Limb (tissue), 2 donors: ENCODE measurements around the gene TLL2.
"Not testable (repeated sequence)": the region's sequence is repeated elsewhere in the genome, so short reads cannot be mapped to it uniquely, and the experiment has no call there.

ENCODE experiments used
- DNase-seq, 2 donors: peaks; one replicate each; pipeline ENCODE4 v3.0.0-alpha.2; 2016; ENCODE audit errors: extremely low spot score in 2 of 2

Gene TLL2

DNA sequence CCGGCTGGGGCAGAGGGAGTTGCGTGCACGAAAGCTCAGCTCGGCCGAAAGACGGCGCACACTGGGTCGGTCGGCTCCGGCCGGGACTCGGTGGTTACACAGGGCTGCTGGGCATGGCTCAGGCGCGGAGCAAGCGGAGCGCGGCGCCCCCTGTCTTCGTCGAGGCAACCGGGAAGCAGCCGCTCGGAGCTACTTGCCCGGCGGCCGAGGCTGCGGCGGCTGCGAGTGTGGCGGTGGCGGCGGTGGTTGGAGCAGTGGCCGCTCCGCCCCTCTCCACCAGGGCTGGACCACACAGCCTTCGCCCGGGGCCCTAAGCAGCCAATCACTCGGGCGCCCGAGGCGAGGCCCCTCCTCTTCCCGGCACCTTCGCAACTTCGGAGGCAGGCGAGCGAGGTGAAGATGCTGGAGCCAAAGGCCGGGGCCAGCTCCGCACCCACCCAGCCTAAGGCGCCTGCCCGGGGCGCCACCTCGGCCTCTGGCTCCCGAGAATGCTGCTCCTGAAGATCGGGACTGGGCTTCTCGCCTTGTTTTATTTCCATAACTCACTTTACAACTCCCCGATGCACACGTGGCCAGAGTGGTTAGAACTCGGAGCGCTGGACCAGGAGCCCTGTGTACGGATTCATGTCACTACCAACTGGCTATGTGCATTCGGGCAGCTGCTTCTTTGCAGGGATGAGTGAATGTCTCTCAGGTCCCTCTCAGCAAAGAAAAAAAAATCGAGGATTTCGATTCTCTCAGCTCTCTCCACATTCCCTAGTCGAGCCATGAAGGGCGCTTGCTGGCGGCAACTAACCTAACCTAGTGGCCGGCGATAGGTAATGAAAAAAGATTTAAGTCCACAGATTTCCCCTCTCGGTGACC lies at the start of gene TLL2:
Gene TLL2, minus strand, starts transcription at position 229 of the 864 bp plus-strand sequence. CDS start 241 bp downstream, outside the sequence.
- DNase-seq, result peak; percentile 64 to 90

DNA sequence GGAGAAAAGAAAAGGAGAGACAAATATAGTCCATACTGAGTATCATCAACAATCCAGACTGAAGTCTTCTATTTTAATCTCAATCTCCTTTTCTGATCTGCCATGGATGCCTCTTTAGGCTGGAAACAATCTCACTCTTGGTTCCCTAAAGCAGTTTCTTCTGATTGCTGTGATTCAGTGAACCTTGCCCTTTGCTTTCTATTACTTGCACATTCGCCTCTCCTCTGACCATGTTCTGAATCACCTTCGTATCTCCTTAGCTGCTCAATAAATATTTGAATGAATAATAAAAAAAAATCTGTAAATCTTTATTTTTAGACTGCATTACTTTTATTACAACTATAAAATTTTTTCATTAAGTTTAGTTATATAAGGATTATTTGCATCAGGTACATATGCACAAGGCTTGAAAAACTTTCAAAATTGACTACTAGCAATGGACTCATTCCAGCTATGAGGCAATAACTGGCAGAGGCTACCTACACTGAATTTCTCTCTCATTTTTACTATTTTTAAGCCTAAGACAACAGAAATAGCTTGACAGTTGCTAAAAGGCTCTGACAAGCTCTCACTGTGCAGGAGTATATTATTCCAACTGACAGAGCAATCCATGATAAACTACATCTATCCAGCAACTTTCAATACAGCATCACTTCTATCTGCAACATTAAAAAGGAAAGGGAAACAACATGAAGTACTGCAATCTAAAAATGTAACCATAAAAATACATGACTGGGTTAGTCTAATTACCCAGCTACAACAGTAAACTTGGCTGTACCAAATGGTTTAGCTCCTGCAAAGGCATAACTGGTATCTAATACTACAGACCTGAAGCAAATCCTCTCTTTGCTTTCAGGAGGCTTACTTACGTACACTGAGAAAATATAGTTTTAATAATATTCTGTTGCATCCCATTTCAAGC lies 47.5 kb upstream of the TLL2 start:
- no peak for DNase-seq

DNA sequence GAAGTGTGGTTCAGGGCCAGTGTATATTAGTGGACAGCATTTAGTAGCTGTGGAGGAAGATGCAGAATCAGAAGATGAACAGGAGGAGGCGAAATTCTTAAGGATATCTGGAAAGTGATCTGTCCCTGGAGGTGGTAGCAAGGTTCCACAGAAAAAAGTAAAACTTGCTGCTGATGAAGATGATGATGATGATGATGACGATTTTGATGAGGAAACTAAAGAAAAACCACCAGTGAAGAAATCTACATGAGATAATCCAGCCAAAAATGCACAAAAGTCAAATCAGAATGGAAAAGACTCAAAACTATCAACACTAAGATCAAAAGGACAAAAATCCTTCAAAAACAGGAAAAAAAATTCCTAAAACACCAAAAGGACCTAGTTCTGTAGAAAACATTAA lies 46.8 kb upstream of the TLL2 start:
- no peak for DNase-seq

DNA sequence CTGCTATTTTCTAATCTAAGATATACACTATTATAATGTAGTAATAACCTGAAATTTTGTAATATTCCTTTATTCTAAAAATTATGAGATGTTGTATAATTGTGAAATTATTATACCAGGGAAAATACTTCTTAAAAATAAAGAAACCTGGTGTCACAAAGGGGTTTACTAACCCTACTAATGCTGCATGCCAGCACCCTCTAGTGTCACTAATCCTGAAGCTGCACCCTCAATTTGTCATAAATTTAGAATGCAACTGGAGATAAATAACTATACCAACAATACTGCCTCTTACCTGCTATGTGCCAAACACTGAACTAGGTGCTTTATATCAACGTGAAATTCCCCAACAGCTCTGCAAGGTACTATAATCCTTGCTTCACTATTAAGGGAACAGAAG lies 42.3 kb upstream of the TLL2 start:
- DNase-seq, result peak in 1 of 2 donors; percentile 13

DNA sequence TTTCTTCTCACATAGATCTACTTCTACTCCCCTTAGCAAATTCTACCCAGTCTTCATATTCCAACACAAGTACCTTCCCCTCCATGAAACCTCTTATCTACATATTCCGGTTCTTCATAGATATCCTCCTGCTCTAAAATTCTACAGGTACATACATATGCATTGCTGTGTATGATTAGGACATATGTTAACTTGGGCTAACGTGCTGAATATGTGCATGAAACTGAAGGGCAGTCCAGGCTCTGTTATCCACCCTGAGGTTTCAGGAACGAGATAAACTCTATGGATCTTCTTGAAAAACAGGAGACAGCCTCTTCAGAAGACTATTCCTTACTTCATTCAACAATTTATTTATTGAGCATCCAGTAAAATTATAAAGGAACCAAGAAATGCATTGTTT lies 41.6 kb upstream of the TLL2 start:
- no peak for DNase-seq

DNA sequence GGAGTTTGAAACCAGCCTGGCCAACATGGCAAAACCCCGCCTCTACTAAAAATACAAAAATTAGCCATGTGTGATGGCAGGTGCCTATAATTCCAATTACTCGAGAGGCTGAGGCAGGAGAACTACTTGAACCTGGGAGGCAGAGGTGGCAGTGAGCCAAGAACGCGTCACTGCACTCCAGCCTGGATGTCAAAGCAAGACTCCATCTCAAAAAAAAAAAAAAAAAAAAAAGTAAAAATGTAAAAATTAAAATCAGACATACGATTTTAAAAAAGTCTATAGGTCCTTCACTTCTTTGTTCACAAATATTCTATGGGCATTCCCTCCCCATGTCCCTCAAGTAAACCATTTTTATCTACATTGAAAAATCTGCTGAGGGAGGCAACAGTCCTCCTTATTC lies 34.9 kb upstream of the TLL2 start:
- no peak for DNase-seq

DNA sequence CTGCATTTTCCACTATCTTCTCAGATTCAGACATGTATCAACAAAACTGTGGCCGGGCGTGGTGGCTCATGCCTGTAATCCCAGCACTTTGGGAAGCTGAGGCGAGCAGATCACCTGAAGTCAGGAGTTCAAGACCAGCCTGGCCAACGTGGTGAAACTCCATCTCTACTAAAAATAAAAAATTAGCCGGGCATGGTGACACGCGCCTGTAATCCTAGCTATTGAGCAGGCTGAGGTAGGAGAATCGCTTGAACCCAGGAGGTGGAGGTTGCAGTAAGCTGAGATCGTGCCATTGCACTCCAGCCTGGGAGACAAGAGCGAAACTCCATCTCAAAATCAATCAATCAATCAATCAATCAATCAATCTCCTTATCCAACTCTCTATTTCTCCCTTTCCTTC lies 31.8 kb upstream of the TLL2 start:
- not testable (repeated sequence) for DNase-seq

DNA sequence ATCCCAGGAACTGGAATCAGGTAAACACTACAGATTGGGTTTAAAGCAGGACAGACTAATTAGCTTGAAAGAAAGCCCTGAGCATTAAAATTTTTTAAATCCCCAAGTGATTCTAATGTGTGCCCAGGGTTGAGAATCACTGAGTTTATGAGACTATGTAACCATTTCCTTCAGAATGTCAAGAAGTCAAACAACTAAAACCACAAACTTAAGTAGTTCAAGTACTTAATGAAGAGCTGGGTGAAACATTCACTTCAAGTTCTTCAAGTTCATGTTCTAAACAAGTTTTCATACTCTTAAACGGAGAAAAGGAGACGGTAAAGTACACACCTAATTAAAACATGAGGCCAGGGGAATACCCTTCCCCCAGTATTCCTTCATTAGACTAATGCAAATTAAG lies 28.2 kb upstream of the TLL2 start:
- no peak for DNase-seq

DNA sequence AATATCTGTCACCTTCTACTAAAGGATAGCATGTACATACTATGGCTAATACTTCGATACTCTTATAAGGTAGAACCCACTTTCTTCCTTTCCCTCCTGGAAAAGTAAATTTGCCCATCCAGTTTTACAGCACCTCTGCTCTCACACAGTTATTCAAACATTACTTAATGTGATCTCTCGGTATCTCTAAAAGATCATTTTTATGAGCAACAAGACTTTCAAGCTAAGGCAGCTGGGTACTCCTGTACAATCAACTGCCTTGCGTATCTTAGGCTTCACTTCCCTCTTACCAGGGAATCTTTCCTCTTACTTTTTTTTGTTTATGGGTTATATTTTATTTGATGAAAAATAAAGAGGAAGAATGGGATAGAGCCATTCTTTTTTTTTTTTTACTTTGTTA lies 26.5 kb upstream of the TLL2 start:
- no peak for DNase-seq

DNA sequence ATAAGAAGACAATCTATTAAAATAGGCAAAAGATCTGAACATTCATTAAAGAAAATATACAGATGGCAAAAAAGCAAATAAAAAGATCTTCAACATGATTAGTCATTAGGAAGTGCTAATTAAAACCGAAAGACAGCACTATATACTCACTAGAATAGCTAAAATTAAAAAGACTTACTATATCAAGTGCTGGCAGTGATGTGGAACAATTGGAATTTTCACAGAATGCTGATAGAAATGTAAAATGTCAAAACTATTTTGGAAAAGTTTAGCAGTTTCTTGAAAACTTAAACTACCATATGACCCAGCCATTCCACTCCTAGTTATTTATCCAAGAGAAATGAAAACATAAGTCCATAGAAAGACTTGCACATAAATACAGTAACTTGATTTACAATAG lies 25.0 kb upstream of the TLL2 start:
- no peak for DNase-seq

DNA sequence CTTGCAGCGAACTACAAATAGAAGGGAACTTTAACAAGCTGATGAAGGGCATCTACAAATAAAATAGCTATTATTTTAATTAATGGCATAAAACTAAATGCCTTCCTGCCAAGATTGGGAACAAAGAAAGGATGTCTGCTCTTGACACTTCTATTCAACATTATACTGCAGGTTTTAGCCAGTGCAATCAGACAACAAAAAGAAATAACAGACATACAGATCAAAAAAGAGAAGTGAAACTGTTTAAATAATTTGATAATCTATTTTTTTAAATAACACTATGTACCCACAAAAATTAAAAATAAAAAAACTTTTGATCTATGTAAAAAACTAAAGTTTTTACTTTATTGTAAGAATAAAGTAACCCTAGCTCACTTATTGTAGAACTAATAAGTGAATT lies 22.4 kb upstream of the TLL2 start:
- DNase-seq, result no peak

DNA sequence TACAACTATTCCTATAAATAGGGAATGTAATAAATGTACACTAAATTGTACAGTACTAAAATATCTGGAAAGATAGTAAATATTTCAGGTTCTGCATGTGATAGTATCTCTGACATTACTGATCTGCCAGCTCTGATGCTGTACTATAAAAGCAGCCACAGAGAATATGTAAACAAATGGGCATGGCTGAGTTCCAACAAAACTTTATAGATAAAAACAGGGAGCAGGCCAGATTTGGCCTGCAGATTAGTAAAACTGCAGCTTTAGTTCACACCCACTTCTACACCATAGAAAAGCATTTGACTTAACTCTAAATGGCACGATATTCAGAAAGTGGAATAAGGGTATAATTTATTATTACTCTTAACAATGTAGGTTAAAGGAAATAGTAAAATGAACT lies 18.8 kb upstream of the TLL2 start:
- no peak for DNase-seq

DNA sequence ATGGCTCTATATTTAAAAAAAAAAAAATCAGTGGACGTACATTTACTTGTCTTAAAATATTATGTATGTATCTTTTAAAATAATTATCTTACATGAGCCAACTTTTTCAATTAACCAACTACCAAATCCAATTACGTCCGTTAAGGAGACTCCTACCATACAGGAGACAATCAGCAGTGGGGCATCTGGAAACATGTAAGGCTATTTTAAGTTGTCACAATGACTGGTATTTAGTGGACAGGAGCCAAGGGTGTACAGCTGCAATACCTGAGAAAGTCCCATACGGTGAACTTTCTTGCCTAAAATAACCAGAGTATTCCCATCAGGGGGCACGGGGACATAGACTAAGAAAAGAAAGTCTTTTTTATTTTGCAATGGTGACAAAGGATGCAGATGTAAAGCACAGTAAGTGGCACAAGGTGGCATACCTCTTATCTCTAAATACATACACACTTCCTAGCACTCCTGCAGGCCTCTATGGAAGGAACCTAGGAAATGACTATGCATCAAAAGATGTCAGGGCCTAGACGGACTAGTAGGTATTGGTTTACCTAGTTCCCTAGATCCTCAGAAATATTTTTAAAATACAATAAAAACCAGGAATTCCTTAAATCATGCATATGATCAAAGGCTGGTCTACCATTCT lies 16.0 kb upstream of the TLL2 start:
- DNase-seq, result no peak

DNA sequence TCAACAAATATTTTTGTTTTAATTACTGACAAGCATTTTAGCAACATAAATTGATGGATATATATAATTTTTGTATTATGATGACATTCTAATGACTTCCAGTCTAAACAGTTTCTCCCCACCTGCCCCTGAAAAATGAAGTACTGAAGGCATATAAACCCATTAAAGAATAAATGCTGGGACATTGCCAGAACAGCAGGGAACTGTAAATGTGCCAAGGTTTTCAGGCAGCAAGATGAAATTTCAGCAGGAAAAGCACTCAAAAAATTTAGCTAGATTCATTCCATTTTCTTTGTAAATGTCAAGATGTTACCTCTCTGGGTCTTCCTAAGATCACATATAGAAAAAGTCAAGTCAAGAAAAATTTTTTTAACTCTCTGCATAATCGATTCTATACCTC lies 11.0 kb upstream of the TLL2 start:
- no peak for DNase-seq

DNA sequence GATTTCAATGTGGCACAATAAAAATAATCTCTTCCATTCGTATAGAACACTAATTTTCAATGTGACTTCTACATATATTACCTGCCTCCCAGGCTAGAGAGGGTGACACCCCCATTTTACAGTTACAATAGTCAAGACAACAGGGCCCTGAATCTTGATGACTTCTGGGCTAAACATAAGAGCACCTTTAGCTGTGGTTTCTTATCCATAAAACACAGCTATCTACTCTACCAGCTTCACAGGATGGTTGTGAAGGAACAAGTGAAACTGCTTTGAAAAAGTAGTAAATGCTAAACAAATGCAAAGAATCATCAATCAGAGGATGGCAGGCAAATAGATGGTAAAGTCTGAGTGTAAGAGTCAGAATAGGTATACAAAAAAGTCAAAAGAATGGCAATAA lies 3.6 kb upstream of the TLL2 start:
- no peak for DNase-seq

DNA sequence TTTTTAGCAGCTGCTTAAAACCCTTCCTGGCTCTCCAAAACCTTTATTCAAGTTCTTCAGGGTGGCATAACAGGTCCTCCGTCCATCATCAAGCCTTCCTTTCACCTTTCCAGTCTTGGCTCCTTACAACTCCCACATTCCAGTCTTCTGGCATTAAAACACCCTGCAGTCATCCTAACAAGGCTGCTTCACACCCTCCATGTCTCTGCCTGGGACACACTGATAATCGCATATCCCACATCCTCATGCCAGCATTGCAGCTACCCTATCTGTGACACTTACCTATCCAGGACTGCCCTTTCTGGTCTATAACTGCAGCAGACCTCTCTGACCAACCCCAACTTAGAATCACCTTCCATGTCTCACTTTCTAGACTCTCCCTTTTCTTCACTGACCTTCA lies 2.6 kb upstream of the TLL2 start:
- DNase-seq, result no peak

DNA sequence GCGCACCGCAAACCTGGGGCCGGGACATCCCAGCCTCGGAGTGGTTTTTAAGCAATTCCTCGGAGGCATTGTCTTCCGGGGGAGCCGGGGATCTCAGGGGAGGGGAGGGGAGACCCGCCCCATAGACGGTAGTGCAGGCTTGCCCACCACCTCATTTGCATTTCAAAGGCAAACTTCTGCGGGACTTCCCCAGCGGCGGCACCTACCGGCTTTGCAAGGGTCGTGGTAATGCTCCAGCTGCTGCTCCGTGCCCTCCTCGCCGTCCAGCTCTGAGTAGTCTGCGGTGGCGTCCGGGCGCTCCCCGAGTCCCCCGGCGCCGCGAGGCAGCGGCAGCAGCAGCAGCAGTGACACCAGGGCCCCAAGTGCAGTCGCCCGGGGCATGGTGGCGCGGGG lies 425 bp downstream of the TLL2 start:
- DNase-seq, result no peak

DNA sequence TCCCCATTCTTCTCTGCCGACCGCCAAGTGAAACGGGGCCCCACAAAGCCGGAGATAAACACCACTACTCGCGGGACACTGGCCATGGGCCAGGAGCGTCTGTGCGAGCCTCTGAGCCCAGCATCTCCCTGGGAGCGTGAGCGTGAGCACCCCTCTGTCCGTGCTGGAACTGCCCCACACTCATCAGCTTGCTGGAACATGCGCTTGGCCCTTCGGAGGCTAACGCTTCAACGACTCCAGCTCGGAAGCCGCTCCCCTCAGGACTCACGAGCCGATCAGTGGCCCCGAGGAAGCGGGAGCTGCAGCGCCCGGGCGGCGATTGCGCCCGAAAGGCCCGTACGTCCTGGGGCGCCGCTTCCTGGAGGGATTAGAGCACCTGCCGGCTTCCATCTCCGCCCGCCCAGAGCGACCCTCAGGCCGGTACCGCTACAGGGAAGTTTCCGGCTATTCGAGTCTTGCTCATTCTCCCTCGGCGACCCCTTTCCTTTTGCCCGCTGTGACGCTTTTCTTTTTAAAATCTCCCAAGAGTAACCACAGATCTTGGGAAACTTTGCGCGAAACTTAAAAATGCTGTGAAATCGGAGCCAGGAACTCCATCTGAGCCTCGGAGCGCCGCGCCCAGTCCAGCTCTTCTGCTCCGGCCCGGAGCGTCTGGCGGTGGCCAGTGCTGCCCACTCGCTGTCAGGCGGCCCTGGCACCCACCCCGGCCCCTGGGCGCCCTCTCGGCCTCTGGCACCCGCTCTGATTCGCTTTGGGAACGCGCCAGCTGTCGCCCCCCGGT lies 1.0 kb downstream of the TLL2 start:
- DNase-seq, result peak in 1 of 2 donors; percentile 56

DNA sequence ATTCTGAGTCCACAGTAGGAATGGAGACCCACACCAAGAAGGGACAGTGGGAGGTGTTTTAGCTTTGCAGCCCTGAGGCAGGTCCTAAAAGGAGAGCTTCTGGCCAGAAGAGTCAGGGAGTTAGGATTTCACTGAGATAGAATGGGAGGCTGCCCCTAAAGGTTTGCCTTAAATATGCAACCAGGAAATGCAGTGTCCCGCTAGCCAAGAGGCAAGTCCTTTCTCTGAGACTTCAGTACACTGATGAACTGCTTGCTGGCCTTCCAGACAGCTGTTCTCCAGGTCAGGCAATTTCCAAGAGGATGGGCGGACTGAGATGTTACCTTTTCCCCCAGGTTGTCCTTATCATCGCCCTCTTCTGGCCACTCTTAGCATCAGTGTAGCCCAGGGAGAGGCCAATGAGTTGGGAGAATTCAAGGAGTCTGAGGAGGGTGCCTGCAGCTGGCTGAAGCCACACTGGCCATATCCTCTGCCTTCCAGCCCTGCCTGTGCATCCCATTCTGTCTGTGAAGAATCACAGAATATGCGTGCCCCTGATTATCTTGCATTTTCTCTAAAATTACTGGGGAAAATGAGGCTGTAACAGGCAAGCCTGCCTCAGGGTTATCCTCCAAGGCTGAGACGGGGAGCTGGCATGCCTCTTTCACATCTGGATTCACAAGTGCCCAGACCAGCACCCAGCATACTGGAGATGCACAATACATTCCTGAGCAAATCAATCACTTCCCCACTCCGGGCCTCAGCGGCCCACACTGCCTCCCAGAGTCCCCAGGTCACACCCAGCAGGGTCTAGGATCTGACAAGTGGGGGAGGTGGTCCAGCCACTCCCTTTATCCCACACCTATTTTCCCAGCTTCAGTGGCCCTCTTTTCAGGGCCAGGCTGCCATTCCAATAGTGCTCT lies 2.4 kb downstream of the TLL2 start:
- DNase-seq, result peak in 1 of 2 donors; percentile 51

DNA sequence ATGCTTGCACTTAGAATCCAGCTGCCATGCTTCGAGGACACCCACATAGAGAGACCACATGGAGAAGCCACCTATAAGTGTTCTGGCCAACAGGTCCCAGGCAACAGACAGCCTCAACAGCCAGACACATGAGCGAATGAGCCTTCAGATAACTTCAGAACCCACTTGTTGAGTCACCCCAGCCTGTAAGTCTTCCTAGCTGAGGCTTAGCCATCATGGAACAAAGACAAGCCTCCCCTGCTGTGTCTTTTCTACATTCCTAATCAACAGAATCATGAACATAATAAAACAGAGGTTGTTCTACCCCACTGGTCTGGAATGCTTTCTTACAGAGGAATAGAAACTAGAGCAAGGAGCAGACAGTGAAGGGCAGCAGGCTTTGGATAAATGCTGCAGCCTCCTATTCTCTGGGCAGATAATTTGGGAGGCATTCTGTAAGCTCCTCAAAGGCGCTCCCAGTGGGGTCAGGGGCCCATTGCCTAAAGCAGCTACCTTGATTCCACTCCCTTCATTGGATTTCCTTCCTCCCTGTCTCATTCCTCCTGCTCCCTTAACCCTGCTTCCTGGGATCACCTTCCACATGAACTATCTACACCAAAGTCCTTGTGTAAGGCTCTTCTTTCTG lies 4.6 kb downstream of the TLL2 start:
- no peak for DNase-seq
